NCI-H2227 treated with DMSO at 0.1 percent for 48 hours (cell line): ENCODE data around the gene PML.
"Not testable (repeated sequence)": the region's sequence is repeated elsewhere in the genome, so short reads cannot be mapped to it uniquely, and the experiment has no call there.

Experiments
- DNase-seq: peaks from one replicate; lab custom pipeline; 2025; lab: John Stamatoyannopoulos, UW

PML gene

DNA sequence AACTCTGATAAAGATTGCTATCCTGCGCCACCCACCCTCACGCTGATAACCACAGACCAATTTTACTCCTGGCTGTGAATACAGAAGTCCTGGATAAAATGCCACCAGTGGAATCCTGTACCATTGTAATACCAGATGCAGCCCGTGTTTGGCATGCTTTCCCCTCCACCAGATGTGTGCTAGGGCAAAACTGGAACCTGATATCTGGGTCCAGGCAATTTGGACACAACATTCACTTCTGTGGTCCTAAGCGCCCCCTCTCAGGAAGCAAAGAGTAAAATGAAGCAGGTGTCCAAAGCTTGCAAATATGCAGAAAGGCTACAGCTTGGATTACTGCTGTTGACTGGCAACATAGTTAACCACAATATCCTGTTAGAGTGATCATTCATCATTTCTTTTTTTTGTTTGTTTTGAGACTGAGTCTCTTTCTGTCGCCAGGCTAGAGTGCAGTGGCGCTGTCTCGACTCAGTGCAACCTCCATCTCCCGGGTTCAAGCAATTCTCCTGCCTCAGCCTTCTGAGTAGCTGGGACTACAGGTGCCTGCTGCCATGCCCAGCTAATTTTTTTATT is 35.4 kb upstream of the PML start:
- no peak for DNase-seq

GRCh38 chr15:73959801-73960200 is 34.7 kb upstream of the PML start:
- DNase-seq: no peak

DNA sequence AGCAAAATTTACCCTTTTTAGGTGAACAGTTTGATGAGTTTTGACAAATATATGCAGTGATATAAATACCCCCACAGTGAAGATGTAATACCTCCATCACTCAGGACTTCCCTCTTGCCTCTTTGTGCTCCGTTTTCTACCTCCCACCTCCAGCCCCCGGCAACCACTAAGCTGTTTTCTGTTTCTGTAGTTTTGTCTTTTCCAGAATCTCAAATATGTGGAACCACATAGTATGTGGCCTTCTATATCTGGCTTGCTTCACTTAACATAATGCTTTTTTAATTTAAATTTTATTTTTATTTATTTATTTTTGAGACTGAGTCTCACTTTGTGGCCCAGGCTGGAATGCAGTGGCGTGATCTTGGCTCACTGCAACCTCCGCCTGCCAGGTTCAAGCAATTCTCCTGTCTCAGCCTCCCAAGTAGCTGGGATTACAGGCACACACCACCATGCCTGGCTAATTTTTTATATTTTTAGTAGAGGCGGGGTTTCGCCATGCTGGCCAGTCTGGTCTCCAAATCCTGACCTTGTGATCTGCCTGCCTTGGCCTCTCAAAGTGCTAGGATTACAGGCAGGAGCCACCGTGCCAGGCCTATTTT is 33.9 kb upstream of the PML start:
- not testable (repeated sequence) for DNase-seq

DNA sequence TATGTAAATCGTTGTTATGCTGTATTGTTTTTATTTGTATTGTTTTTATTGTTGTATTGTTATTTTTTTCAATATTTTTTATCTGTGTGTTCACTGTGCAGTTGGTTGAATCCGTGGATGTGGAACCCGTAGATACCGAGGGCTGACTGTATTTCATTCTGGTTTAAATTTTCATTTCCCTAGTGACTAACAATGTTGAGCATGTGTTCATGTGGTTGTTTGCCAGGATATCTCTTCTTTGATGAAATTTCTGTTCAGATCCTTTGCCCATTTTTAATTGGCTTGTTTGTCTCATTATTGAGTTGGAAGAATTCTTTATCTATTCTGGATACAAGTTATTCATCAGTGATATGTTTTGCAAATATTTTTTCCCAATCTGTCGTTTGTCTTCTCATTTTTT is 32.1 kb upstream of the PML start:
- DNase-seq: no peak

DNA sequence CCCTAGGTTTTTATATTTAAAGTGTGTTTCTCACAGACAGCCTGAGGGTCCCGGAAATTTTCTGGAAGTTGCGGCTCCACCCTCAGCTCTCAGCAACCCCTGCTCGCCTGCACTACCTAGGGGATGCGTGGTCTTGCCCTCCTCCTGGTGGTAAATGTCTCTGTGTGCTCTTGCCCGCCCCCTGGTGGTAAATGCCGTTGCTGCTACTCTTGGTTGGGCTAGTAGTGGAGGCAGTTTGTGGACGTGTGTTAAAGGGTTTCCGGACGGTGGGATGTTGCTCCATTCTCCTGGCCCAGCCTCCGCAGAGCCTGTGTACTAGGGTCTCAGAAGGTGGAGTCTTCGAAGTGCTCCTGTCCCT is 29.8 kb upstream of the PML start:
- DNase-seq: peak; percentile 62

- DNase-seq: peak; percentile 60
Observed at GRCh38 chr15:73965094-73965757, 29.3 kb upstream of the PML start.

GRCh38 chr15:73965758-73966113 is 28.8 kb upstream of the PML start:
- DNase-seq: no peak

GRCh38 chr15:73968461-73968860 is 26.1 kb upstream of the PML start:
- no peak for DNase-seq

- DNase-seq: no peak
Observed at GRCh38 chr15:73969151-73969759, 25.3 kb upstream of the PML start.

- DNase-seq: peak; percentile 79
Observed at GRCh38 chr15:73972984-73973682, 21.4 kb upstream of the PML start.

- not testable (repeated sequence) for DNase-seq
Observed at GRCh38 chr15:73973683-73974200, 20.8 kb upstream of the PML start.

GRCh38 chr15:73975440-73976125 is 18.9 kb upstream of the PML start:
- DNase-seq: not testable (repeated sequence)

DNA sequence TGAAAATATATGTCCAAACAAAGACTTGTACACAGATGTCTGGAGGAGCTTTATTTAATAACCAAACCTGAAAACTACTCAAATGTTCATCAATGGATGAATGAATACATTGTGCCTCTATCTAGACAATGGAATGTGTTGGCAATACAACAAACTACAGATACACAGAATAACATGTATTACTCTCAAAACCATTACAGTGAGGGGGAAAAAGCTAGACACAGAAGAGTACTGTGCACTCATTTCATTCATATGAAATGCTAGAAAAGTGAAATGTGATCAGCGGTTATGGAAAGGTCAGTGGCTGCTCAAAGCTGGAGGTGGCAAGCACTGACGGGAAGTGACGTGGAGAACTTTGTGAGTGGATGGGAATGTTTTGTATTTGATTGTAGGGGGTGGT is 15.6 kb upstream of the PML start:
- no peak for DNase-seq

DNA sequence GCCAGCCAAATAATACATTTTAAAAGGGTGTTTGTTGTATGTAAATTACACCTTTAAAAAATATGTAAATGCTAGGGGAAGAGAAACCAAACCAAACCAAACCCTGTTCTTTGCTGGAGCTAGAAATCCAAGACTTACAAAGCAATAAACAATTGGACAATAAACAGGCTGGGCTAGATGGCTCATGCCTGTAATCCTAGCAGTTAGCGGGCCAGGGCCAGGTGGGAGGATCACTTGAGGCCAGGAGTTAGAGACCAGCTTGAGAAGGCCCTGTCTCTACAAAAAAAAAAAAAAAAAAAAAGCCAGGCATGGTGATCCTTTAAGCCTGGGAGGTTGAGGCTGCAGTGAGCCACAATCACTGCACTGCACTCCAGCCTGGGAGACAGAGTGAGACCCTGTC is 14.9 kb upstream of the PML start:
- DNase-seq: no peak

GRCh38 chr15:73981761-73982221 is 12.7 kb upstream of the PML start:
- DNase-seq: no peak

- DNase-seq: no peak
Observed at GRCh38 chr15:73982222-73982962, 12.1 kb upstream of the PML start.

DNA sequence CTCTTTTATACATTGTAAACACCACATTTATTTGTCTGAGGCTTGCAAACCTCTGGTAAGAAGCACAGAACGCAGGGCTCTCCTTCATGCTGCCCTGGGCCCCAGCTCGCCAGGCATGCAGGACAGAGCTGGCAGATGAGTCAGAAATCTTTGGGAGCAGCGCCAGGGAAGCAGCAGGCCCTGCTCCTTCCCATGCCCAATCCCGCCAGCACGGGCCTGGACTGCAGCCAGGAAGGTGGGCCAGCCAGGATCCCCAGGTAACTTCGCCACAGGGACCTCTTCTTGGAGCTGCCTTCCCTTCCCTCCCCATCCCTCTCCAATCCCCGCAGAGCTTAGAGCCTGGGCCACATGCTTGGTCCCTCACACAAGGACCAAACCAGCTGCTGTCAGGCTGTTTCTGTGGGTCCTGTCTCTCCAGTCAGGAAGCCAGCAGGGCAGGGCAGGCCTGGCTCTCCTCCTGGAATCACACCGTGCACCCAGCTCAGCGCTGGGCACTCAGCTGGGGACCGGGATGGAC is 11.2 kb upstream of the PML start:
- no peak for DNase-seq

DNA sequence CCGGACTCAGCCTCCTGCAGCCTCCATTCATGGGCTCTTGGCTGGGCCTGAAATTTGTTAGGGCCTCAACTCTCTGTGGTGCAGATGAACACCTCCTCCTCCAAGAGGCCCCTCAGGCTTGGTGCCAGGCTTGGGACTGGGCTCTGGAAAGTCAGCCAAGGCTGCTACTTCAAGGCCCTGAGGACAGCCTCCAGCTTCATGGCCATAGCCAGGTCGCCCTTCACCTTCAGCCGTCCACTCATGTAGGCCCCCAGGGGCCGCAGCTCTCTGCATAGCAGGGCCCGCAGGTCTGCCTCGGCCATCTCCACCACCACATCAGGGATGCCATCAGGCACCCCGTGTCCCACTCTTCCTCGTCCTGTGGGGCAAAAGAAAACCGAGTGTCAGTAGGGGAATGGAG is 10.7 kb upstream of the PML start:
- no peak for DNase-seq

DNA sequence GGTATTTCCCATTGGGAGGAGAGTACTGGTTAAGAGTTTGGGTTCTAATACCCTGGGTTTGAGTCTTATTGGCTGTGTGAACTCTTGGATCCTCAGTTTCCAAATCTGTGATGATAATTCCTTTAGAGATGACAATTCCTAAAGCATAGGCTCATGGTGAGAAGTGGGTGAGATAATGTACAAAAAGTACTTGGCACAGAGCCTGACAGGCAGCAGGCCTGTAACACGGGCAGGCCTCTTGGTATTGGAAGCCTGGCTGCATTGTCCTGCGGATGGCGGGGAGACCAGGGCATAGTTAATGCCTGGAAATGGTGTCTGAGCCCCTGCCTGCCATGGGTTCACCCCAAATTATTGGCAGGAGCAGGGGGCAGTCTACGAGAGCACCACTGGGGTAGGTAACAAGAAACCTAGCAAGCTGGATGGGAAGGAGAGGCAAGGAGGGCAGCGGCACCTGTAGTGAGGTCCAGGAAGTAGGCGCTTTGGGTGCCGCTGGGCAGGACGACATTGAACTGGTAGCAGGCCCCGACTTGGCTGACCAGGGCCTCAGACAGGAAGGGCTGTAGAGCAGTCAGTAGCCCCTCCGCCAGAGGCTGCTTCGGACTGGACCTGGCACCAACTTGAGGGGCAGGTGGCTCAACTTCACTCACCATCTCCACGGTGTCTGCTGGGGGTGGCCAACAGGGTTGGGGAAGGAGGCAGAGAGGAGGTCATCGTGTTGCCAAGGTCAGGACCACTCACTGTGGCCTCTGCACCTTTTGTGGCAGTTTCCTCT is 10.1 kb upstream of the PML start:
- DNase-seq: no peak
